ENCODE measurements around the gene MIDN.

Gene MIDN

DNA sequence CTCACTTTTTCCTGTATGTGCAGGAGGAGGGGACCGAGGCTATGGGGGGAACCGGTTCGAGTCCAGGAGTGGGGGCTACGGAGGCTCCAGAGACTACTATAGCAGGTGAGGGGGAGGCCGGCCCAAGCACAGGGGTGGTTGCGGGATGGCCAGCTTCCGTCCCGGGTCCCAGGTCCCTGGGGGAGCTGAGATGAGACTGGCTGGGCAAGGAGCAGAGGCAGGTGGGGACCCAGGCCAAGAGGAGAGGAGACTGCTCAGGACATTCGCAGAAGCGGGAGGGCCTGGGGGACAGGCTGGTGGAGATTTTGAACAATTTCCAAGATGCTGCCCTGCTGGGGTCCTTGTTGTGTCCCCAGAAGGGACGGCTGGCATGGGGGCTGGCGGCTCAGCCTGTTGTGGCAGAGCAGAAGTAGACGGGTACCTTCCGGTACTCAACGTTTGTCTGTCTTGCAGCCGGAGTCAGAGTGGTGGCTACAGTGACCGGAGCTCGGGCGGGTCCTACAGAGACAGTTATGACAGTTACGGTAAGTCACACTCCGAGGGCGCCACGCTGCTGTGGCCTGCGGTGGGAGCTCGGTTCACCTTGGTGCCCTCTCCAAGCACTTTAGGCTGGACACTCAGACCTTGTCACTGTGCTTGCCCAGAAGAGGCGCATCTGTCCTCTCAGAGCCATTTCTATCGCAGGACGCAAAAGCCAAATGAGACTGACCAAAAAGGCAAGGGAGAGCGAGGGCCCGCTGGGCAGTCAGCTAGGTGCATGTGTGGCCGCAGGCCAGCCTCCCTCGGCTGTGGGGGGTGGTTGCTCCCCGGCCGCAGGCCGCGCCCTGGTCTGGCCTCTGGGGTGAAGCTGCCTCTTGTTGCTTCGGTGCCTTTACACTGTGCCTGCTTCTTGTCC is 23.4 kb downstream of the MIDN start:
- H3K27me3 ChIP-seq (replicated peaks; ENCODE audit: insufficient read depth, low read length): 0 out of 2 replicates have a peak, but pooled peaks cover 4% of the 10 kb centered on the region
- TF ChIP-seq, protein P1, sequence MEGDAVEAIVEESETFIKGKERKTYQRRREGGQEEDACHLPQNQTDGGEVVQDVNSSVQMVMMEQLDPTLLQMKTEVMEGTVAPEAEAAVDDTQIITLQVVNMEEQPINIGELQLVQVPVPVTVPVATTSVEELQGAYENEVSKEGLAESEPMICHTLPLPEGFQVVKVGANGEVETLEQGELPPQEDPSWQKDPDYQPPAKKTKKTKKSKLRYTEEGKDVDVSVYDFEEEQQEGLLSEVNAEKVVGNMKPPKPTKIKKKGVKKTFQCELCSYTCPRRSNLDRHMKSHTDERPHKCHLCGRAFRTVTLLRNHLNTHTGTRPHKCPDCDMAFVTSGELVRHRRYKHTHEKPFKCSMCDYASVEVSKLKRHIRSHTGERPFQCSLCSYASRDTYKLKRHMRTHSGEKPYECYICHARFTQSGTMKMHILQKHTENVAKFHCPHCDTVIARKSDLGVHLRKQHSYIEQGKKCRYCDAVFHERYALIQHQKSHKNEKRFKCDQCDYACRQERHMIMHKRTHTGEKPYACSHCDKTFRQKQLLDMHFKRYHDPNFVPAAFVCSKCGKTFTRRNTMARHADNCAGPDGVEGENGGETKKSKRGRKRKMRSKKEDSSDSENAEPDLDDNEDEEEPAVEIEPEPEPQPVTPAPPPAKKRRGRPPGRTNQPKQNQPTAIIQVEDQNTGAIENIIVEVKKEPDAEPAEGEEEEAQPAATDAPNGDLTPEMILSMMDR (IDR thresholded peaks at IDR 0.05; ENCODE audit: low read length): no peak
- no peak for TF ChIP-seq EZH2 (optimal IDR thresholded peaks at IDR 0.05; ENCODE audit: low read depth, low read length)
- no peak for TF ChIP-seq EZH2phosphoT487 (IDR thresholded peaks at IDR 0.05; ENCODE audit: low read length)
- no peaks in the 10 kb centered on the region for H3K9me3 ChIP-seq (replicated peaks; ENCODE audit: insufficient read depth, low read length)
- no peaks in the 10 kb centered on the region for H4K20me1 ChIP-seq (ENCODE audit: insufficient read depth, low read length)
- peaks cover 37% of the 10 kb centered on the region for H3K36me3 ChIP-seq (replicated peaks; ENCODE audit: insufficient read depth, low read length)
- H3K4me3 ChIP-seq (ENCODE audit: low read length): no peak overlapping the region
- no peak overlapping the region for H3K9ac ChIP-seq (ENCODE audit: low read length)
- no peak overlapping the region for H3K27ac ChIP-seq (ENCODE audit: low read length)
- H3K9me2 ChIP-seq (replicated peaks; ENCODE audit: insufficient read depth, low read length): no peaks in the 10 kb centered on the region
- no peak for DNase-seq
- H3F3A ChIP-seq (ENCODE audit: insufficient read depth, low read length): peaks cover 59% of the 10 kb centered on the region
- H3K4me2 ChIP-seq (ENCODE audit: low read depth, low read length): no peak overlapping the region
- H3K79me2 ChIP-seq (ENCODE audit: low read length): peaks cover 64% of the 10 kb centered on the region
- H3K4me1 ChIP-seq (ENCODE audit: low read length): peaks cover 41% of the 10 kb centered on the region
- H2AFZ ChIP-seq (ENCODE audit: low read length): no peak overlapping the region

DNA sequence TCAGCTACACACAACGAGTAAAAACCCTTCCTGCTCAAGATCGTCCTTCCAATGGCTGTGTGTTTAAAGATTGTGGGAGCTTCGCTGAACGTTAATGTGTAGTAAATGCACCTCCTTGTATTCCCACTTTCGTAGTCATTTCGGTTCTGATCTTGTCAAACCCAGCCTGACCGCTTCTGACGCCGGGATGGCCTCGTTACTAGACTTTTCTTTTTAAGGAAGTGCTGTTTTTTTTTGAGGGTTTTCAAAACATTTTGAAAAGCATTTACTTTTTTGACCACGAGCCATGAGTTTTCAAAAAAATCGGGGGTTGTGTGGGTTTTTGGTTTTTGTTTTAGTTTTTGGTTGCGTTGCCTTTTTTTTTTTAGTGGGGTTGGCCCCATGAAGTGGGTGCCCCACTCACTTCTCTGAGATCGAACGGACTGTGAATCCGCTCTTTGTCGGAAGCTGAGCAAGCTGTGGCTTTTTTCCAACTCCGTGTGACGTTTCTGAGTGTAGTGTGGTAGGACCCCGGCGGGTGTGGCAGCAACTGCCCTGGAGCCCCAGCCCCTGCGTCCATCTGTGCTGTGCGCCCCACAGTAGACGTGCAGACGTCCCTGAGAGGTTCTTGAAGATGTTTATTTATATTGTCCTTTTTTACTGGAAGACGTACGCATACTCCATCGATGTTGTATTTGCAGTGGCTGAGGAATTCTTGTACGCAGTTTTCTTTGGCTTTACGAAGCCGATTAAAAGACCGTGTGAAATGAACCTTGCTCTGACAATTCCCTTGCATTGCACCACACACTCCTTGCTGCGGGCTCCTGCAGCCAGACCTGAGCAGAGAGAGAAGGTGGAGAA is 24.3 kb downstream of the MIDN start:
- H3K4me1 ChIP-seq (ENCODE audit: low read length): peaks cover 38% of the 10 kb centered on the region

DNA sequence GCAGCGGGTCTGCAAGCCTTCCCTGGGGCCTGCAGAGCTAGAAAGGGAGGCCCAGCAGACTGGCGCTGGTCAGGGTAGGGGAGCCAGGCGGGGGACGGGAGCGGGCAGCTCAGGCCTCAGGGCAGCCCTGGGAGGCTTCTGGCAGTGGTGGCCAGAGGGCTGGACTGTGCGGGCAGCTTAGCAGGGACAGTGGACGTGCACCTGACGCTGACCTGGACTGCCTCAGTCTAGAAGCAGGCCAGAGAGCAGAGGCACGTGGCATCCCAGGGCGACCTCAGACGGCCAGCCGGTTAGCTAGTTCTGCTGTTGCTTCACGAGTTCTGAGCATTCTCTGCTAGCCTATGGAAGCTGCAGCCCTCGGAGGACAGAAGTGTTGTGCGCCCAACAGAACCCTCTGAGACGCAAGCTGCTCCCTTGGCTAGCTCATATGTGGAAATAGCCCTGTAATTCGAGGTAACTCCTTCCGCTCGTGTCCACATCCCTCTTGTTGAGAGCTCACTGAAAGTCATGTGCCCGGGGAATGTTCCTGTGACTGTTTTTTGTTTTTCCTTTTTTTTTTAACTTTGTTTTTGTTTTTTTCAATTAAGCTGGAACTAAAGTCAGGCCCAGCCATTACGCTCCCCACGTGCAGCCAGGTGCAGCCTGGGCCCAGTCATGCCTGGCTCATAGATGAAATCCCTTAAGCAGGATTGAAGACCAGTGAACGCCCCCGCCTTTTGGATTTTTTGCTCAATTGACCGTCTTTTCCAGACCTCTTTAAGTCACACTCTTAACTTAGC is 25.1 kb downstream of the MIDN start:
- peaks cover 30% of the 10 kb centered on the region for H3K4me1 ChIP-seq (ENCODE audit: low read length)
- DNase-seq: no peak
- H3K27ac ChIP-seq (ENCODE audit: low read length): no peak overlapping the region
- H3K9ac ChIP-seq (ENCODE audit: low read length): no peak overlapping the region
- TF ChIP-seq, protein P1 (IDR thresholded peaks at IDR 0.05; ENCODE audit: low read length): no peak
- TF ChIP-seq EZH2phosphoT487 (IDR thresholded peaks at IDR 0.05; ENCODE audit: low read length) (no peak), EZH2 (optimal IDR thresholded peaks at IDR 0.05; ENCODE audit: low read depth, low read length) (no peak)
- H4K20me1 ChIP-seq (ENCODE audit: insufficient read depth, low read length): no peaks in the 10 kb centered on the region
- no peaks in the 10 kb centered on the region for H3K9me3 ChIP-seq (replicated peaks; ENCODE audit: insufficient read depth, low read length)
- no peak overlapping the region for H2AFZ ChIP-seq (ENCODE audit: low read length)
- H3K36me3 ChIP-seq (replicated peaks; ENCODE audit: insufficient read depth, low read length): peaks cover 37% of the 10 kb centered on the region
- no peaks in the 10 kb centered on the region for H3K9me2 ChIP-seq (replicated peaks; ENCODE audit: insufficient read depth, low read length)
- H3F3A ChIP-seq (ENCODE audit: insufficient read depth, low read length): peaks cover 57% of the 10 kb centered on the region
- no peaks in the 10 kb centered on the region for H3K27me3 ChIP-seq (replicated peaks; ENCODE audit: insufficient read depth, low read length)
- H3K4me2 ChIP-seq (ENCODE audit: low read depth, low read length): no peak overlapping the region
- H3K79me2 ChIP-seq (ENCODE audit: low read length): peaks cover 78% of the 10 kb centered on the region
- H3K4me3 ChIP-seq (ENCODE audit: low read length): no peak overlapping the region

More for the DNA sequence above, 24.3 kb downstream of the MIDN start:
- H3K4me2 ChIP-seq (ENCODE audit: low read depth, low read length): no peak overlapping the region
- H3K9ac ChIP-seq (ENCODE audit: low read length): no peak overlapping the region
- 0 out of 2 replicates have a peak, but pooled peaks cover 2% of the 10 kb centered on the region for H3K27me3 ChIP-seq (replicated peaks; ENCODE audit: insufficient read depth, low read length)
- H3K9me3 ChIP-seq (replicated peaks; ENCODE audit: insufficient read depth, low read length): no peaks in the 10 kb centered on the region
- no peak for DNase-seq
- no peak overlapping the region for H3K27ac ChIP-seq (ENCODE audit: low read length)
- H3K36me3 ChIP-seq (replicated peaks; ENCODE audit: insufficient read depth, low read length): peaks cover 37% of the 10 kb centered on the region
- no peak overlapping the region for H2AFZ ChIP-seq (ENCODE audit: low read length)
- H4K20me1 ChIP-seq (ENCODE audit: insufficient read depth, low read length): no peaks in the 10 kb centered on the region
- H3K9me2 ChIP-seq (replicated peaks; ENCODE audit: insufficient read depth, low read length): no peaks in the 10 kb centered on the region
- no peak overlapping the region for H3K4me3 ChIP-seq (ENCODE audit: low read length)
- H3K79me2 ChIP-seq (ENCODE audit: low read length): peaks cover 73% of the 10 kb centered on the region
- peaks cover 58% of the 10 kb centered on the region for H3F3A ChIP-seq (ENCODE audit: insufficient read depth, low read length)
- TF ChIP-seq, protein P1 (IDR thresholded peaks at IDR 0.05; ENCODE audit: low read length): no peak

All from MM.1S (cell line).